Astrocyte (in vitro differentiated cells and primary cell): Measurements from ENCODE around the gene PALLD.

ENCODE experiments used
- EZH2 ChIP-seq: IDR thresholded peaks from 2 replicates; pipeline ENCODE4 v1.6.1; 2012; ENCODE audit warnings: mild to moderate bottlenecking, low read length, inconsistent platforms; ENCODE audit not compliant: insufficient read depth
- TF ChIP-seq, protein P1 (sequence below): IDR thresholded peaks from 2 replicates; pipeline ENCODE4 v1.5.1; 2011; ENCODE audit warnings: low read depth, mild to moderate bottlenecking, inconsistent platforms, low read length, moderate library complexity; ENCODE audit not compliant: insufficient read depth

DNA sequence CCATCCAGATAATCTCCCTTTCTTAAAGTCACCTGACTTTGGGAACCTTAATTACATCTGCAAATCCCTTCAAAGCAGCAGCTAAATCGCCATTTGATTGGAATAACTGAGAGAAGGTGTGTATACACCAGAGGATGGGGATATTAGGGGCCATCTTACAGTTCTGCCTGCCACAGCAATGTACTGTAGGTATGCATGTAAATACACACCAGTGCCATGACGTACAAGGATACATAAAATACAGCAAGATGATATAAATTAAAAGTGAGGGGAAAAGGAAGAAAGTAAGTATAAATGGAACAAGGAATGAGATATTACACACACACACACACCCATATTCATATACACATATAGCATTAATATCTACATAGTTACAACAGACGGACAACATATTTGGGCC lies 432.0 kb downstream of the PALLD start:
- TF ChIP-seq, protein P1, sequence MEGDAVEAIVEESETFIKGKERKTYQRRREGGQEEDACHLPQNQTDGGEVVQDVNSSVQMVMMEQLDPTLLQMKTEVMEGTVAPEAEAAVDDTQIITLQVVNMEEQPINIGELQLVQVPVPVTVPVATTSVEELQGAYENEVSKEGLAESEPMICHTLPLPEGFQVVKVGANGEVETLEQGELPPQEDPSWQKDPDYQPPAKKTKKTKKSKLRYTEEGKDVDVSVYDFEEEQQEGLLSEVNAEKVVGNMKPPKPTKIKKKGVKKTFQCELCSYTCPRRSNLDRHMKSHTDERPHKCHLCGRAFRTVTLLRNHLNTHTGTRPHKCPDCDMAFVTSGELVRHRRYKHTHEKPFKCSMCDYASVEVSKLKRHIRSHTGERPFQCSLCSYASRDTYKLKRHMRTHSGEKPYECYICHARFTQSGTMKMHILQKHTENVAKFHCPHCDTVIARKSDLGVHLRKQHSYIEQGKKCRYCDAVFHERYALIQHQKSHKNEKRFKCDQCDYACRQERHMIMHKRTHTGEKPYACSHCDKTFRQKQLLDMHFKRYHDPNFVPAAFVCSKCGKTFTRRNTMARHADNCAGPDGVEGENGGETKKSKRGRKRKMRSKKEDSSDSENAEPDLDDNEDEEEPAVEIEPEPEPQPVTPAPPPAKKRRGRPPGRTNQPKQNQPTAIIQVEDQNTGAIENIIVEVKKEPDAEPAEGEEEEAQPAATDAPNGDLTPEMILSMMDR, result no peak
- no peak for TF ChIP-seq EZH2
